HG03342 (cell line): ENCODE data around the gene ANKRD45.
A peak's percentile ranks its signal among the peaks of the same experiment; 100 is the strongest.
"Not testable (repeated sequence)": the region's sequence is repeated elsewhere in the genome, so short reads cannot be mapped to it uniquely, and the experiment has no call there.

ENCODE experiments used
- ATAC-seq: cut with Tn5 transposase; IDR thresholded peaks from one replicate; pipeline ENCODE4 v1.9.1; 2021; ENCODE audit warnings: mild to moderate bottlenecking, moderate library complexity; ENCODE audit not compliant: unreplicated experiment

The ANKRD45 gene

GRCh38 chr1:173669491-173669941 lies at the start of gene ANKRD45:
Gene ANKRD45 (minus strand): TSS chr1:173669851. CDS start chr1:173659418, 10,433 bp downstream.
- no peak for ATAC-seq

- no peak for ATAC-seq
Observed at GRCh38 chr1:173717238-173717637, 47.6 kb upstream of the ANKRD45 start.

- no peak for ATAC-seq
Observed at GRCh38 chr1:173715538-173715844, 45.8 kb upstream of the ANKRD45 start.

GRCh38 chr1:173714759-173715537 lies 45.3 kb upstream of the ANKRD45 start, which contains the start of gene KLHL20:
Gene KLHL20 (plus strand): TSS chr1:173714981. CDS start chr1:173716044, 1,063 bp downstream.
- peak; percentile 94 for ATAC-seq

- ATAC-seq, result no peak
Observed at GRCh38 chr1:173714441-173714758, 44.7 kb upstream of the ANKRD45 start.

GRCh38 chr1:173708787-173709186 lies 39.1 kb upstream of the ANKRD45 start:
- no peak for ATAC-seq

GRCh38 chr1:173705117-173705516 lies 35.5 kb upstream of the ANKRD45 start:
- ATAC-seq, result no peak

GRCh38 chr1:173702736-173703135 lies 33.1 kb upstream of the ANKRD45 start:
- ATAC-seq, result no peak

- not testable (repeated sequence) for ATAC-seq
Observed at GRCh38 chr1:173701299-173701698, 31.6 kb upstream of the ANKRD45 start.

- ATAC-seq, result no peak
Observed at GRCh38 chr1:173693238-173693637, 23.6 kb upstream of the ANKRD45 start.

- no peak for ATAC-seq
Observed at GRCh38 chr1:173688300-173688699, 18.6 kb upstream of the ANKRD45 start.

GRCh38 chr1:173685121-173685520 lies 15.5 kb upstream of the ANKRD45 start:
- not testable (repeated sequence) for ATAC-seq

- not testable (repeated sequence) for ATAC-seq
Observed at GRCh38 chr1:173683838-173684237, 14.2 kb upstream of the ANKRD45 start.

GRCh38 chr1:173682184-173682583 lies 12.5 kb upstream of the ANKRD45 start:
- no peak for ATAC-seq

GRCh38 chr1:173680152-173680551 lies 10.5 kb upstream of the ANKRD45 start:
- not testable (repeated sequence) for ATAC-seq

- ATAC-seq, result not testable (repeated sequence)
Observed at GRCh38 chr1:173674496-173674895, 4.8 kb upstream of the ANKRD45 start.

GRCh38 chr1:173666646-173667045 lies 3.0 kb downstream of the ANKRD45 start:
- no peak for ATAC-seq

GRCh38 chr1:173663159-173663558 lies 6.5 kb downstream of the ANKRD45 start:
- ATAC-seq, result no peak

GRCh38 chr1:173661763-173662162 lies 7.9 kb downstream of the ANKRD45 start:
- ATAC-seq, result no peak

GRCh38 chr1:173661271-173661670 lies 8.4 kb downstream of the ANKRD45 start:
- ATAC-seq, result no peak

- no peak for ATAC-seq
Observed at GRCh38 chr1:173660306-173660705, 9.3 kb downstream of the ANKRD45 start.

- no peak for ATAC-seq
Observed at GRCh38 chr1:173648880-173649605, 20.6 kb downstream of the ANKRD45 start.
